HepG2 (cell line): ENCODE results near the gene FOXRED2. TPM values are rescaled to one million over a fixed set of nuclear protein-coding genes. Genes with fewer than 3 reads are reported as not detected.

Source experiments
- ATAC-seq: fragments of 200-7000 bp; cut with Tn5 transposase; 3 replicates; pipeline ENCODE4 v1.9.1; 2020; ENCODE audit warnings: mild to moderate bottlenecking, moderate library complexity
- BruUV-seq: library from RNA; stranded (reverse); fragments of 400-500 nt; replicated peaks from 2 replicates; lab custom pipeline; 2021; lab: Mats Ljungman, UMichigan
- CTCF ChIA-PET: fragments of 300-600 bp; formaldehyde crosslinking; extraction: SDS; loops from one replicate; lab custom pipeline; 2021; ENCODE audit warnings: low total read pairs, inconsistent platforms, low intra/inter-chr PET ratio; lab: Yijun Ruan, JAX
- POLR2A ChIA-PET: fragments of 350-600 bp; sonication (Branson Sonifier 250); formaldehyde crosslinking; loops from one replicate; lab custom pipeline; 2020; ENCODE audit warnings: antibody characterized with exemption, inconsistent platforms; lab: Yijun Ruan, JAX
- DNase-seq: peaks from one replicate; pipeline ENCODE4 v3.0.0-alpha.2; 2015; ENCODE audit warnings: low spot score
- FAIRE-seq: peaks from 3 replicates; lab custom pipeline; 2011; peaks lifted over from hg19 to GRCh38; lab: Jason Lieb, UNC
- H2AFZ ChIP-seq: one replicate; pipeline ENCODE4 v1.6.1; 2011; ENCODE audit warnings: low read length, inconsistent platforms
- H3K27ac ChIP-seq: fragments of 300-600 bp; 3 replicates; pipeline ENCODE4 v1.8.0; 2011; ENCODE audit warnings: mixed run types, mild to moderate bottlenecking, mixed read lengths, low read length, inconsistent platforms; ENCODE audit not compliant: insufficient read depth; ENCODE audit errors: extremely low read length
- H3K27me3 ChIP-seq, 2 experiments: fragments of 200-600 bp in 1 of 2; 2 replicates in 1 of 2; 3 replicates in 1 of 2; pipeline versions ENCODE4 v1.6.0 to v1.8.0; 2011; ENCODE audit warnings: low read length in 2 of 2, mild to moderate bottlenecking in 2 of 2, moderate library complexity in 2 of 2, inconsistent platforms in 1 of 2; ENCODE audit not compliant: insufficient read depth in 2 of 2, control insufficient read depth in 1 of 2
- H3K36me3 ChIP-seq, 2 experiments: fragments of 200-600 bp in 1 of 2; replicated peaks in 1 of 2; 2 replicates in 1 of 2; 3 replicates in 1 of 2; pipeline versions ENCODE4 v1.5.1 to v1.8.0; 2011; ENCODE audit warnings: low read length in 2 of 2, inconsistent platforms in 1 of 2; ENCODE audit not compliant: insufficient read depth in 2 of 2, control insufficient read depth in 1 of 2
- H3K4me1 ChIP-seq: 2 replicates; pipeline ENCODE4 v1.5.1; 2012; ENCODE audit warnings: low read length, inconsistent platforms; ENCODE audit not compliant: insufficient read depth
- H3K4me2 ChIP-seq: 2 replicates; pipeline ENCODE4 v1.6.0; 2011; ENCODE audit warnings: low read depth, low read length, inconsistent platforms
- H3K4me3 ChIP-seq, 3 experiments: fragments of 200-600 bp in 1 of 3; sonication (generic), shearing (Covaris generic) in 1 of 3; replicated peaks in 1 of 3; 2 replicates each; pipeline ENCODE4 v1.5.1; 2011 to 2016; ENCODE audit warnings: low read length in 3 of 3, inconsistent platforms in 2 of 3, low read depth in 2 of 3, mild to moderate bottlenecking in 2 of 3, control low read depth in 1 of 3, mixed read lengths in 1 of 3; ENCODE audit not compliant: insufficient read depth in 1 of 3
- H3K79me2 ChIP-seq: one replicate; pipeline ENCODE4 v1.6.1; 2011; ENCODE audit warnings: low read length, inconsistent platforms; ENCODE audit not compliant: insufficient read depth
- H3K9ac ChIP-seq: 2 replicates; pipeline ENCODE4 v1.6.0; 2011; ENCODE audit warnings: mild to moderate bottlenecking, low read depth, low read length, inconsistent platforms; ENCODE audit not compliant: insufficient read depth
- H3K9me3 ChIP-seq: 2 replicates; pipeline ENCODE4 v1.5.1; 2012; ENCODE audit warnings: mild to moderate bottlenecking, low read length
- H4K20me1 ChIP-seq: 2 replicates; pipeline ENCODE4 v1.6.0; 2011; ENCODE audit warnings: inconsistent platforms, mild to moderate bottlenecking, low read length, moderate library complexity; ENCODE audit not compliant: insufficient read depth
- EP300 ChIP-seq, 3 experiments: sonication (generic) in 1 of 3; formaldehyde crosslinking in 1 of 3; IDR thresholded peaks; 2 replicates each; pipeline versions ENCODE4 v1.5.1 to v1.6.1; 2011 to 2020; ENCODE audit warnings: low read depth in 2 of 3, low read length in 2 of 3, borderline replicate concordance in 1 of 3, improper control_type of control experiment in 1 of 3, mild to moderate bottlenecking in 1 of 3, missing genetic modification reagents in 1 of 3, moderate library complexity in 1 of 3
- GATAD2A ChIP-seq: IDR thresholded peaks from 2 replicates; pipeline ENCODE4 v1.6.1; 2016
- NRL ChIP-seq: sonication (generic); formaldehyde crosslinking; IDR thresholded peaks from 2 replicates; pipeline ENCODE4 v1.5.0; 2020; ENCODE audit warnings: missing genetic modification reagents, mild to moderate bottlenecking, moderate library complexity, borderline replicate concordance
- PHB2 ChIP-seq: fragments of 450-650 bp; IDR thresholded peaks from 2 replicates; pipeline ENCODE4 v1.6.1; 2018; ENCODE audit not compliant: partially characterized antibody
- POLR2AphosphoS2 ChIP-seq: IDR thresholded peaks from 2 replicates; pipeline ENCODE4 v1.6.1; 2011; ENCODE audit warnings: low read depth, low read length, improper control_type of control experiment
- POLR2AphosphoS5 ChIP-seq: IDR thresholded peaks from 2 replicates; pipeline ENCODE4 v1.6.1; 2012; ENCODE audit warnings: low read depth, low read length
- SALL1 ChIP-seq: sonication (generic); formaldehyde crosslinking; IDR thresholded peaks from 2 replicates; pipeline ENCODE4 v1.8.0; 2022; ENCODE audit warnings: mild to moderate bottlenecking, missing genetic modification reagents
- THYN1 ChIP-seq: sonication (generic); formaldehyde crosslinking; IDR thresholded peaks from 2 replicates; pipeline ENCODE4 v1.8.1; 2023; ENCODE audit warnings: low read depth, mild to moderate bottlenecking, moderate library complexity, missing genetic modification reagents, borderline replicate concordance
- ZBTB21 ChIP-seq: sonication (generic); formaldehyde crosslinking; IDR thresholded peaks from 2 replicates; pipeline ENCODE4 v1.4.0; 2020; ENCODE audit warnings: missing genetic modification reagents
- ZNF24 ChIP-seq: fragments of 450-650 bp; IDR thresholded peaks from 2 replicates; pipeline ENCODE4 v1.6.1; 2017; ENCODE audit warnings: antibody characterized with exemption, mild to moderate bottlenecking
- ZNF263 ChIP-seq: sonication (generic); formaldehyde crosslinking; IDR thresholded peaks from 2 replicates; pipeline ENCODE4 v1.4.0; 2020; ENCODE audit warnings: missing genetic modification reagents
- ZNF3 ChIP-seq: IDR thresholded peaks from 2 replicates; pipeline ENCODE4 v1.7.0; 2017; ENCODE audit warnings: inconsistent platforms
- ZNF44 ChIP-seq: sonication (generic); formaldehyde crosslinking; IDR thresholded peaks from 2 replicates; pipeline ENCODE4 v1.5.1; 2020; ENCODE audit warnings: mild to moderate bottlenecking, missing genetic modification reagents
- ZNF672 ChIP-seq: sonication (generic); formaldehyde crosslinking; IDR thresholded peaks from 2 replicates; pipeline ENCODE4 v1.8.1; 2022; ENCODE audit warnings: missing genetic modification reagents
- ZNF781 ChIP-seq: sonication (generic); formaldehyde crosslinking; IDR thresholded peaks from 2 replicates; pipeline ENCODE4 v1.5.1; 2020; ENCODE audit warnings: borderline replicate concordance, mild to moderate bottlenecking, missing genetic modification reagents; ENCODE audit errors: not compliant biosample characterization
- ZNF792 ChIP-seq: IDR thresholded peaks from 2 replicates; pipeline ENCODE4 v1.6.1; 2016
- WGBS: methylation state at CpG from one replicate; pipeline ENCODE4 v1.1.6; 2017; ENCODE audit warnings: low lambda C conversion rate; 5-methylcytosine and 5-hydroxymethylcytosine counted together
- in situ Hi-C: cut with HindIII; loops from 2 replicates; pipeline ENCODE4 v1.10.0; 2017; ENCODE audit warnings: low pct_unique_long_range_greater_than_20kb; ENCODE audit not compliant: extremely low pct_ligation_motif_present
- intact Hi-C: fragments of 100-400 bp; cut with micrococcal nuclease; formaldehyde crosslinking; loops from one replicate; pipeline ENCODE4 v1.10.0; 2022; ENCODE audit not compliant: unreplicated experiment
- polyA plus RNA-seq, 8 experiments: library from polyadenylated mRNA; depleted of rRNA in 3 of 8; stranded (reverse) in 7 of 8; unstranded in 1 of 8; fragments of >200 nt; fragmentation: Illumina TruSeq in 4 of 8; extraction: Trizol in 4 of 8; gene quantifications; 2 replicates each; pipeline versions ENCODE4 v1.2.1 to v1.2.3, GENCODE V29; 2011 to 2016; ENCODE audit warnings: low read depth in 4 of 8, missing spikeins in 1 of 8, mixed read lengths in 1 of 8; ENCODE audit not compliant: insufficient read depth in 1 of 8
- total RNA-seq, 5 experiments: library from RNA; depleted of rRNA; stranded (reverse); fragments of >200 nt; fragmentation: Illumina TruSeq; extraction: Trizol; gene quantifications; 2 replicates each; pipeline ENCODE4 v1.2.3, GENCODE V29; 2016; ENCODE audit warnings: low read depth in 1 of 5
- TF ChIP-seq, protein P1 (sequence below): sonication (generic); formaldehyde crosslinking; IDR thresholded peaks from 2 replicates; pipeline ENCODE4 v1.9.0; 2022; ENCODE audit warnings: low read depth, missing genetic modification reagents
- TF ChIP-seq, protein P2 (sequence below): IDR thresholded peaks from 2 replicates; pipeline ENCODE4 v1.6.1; 2016; ENCODE audit warnings: missing compliant biosample characterization, missing genetic modification reagents, borderline replicate concordance
- TF ChIP-seq, protein P3 (sequence below): sonication (generic); formaldehyde crosslinking; IDR thresholded peaks from 2 replicates; pipeline ENCODE4 v1.5.0; 2020; ENCODE audit warnings: missing genetic modification reagents

FOXRED2 gene
- total and polyA plus RNA-seq, 2 of the 13 experiments (the other 11 are each of a cell fraction or from before 2014, with no cell fraction given): 9.3 to 28.1 TPM

DNA sequence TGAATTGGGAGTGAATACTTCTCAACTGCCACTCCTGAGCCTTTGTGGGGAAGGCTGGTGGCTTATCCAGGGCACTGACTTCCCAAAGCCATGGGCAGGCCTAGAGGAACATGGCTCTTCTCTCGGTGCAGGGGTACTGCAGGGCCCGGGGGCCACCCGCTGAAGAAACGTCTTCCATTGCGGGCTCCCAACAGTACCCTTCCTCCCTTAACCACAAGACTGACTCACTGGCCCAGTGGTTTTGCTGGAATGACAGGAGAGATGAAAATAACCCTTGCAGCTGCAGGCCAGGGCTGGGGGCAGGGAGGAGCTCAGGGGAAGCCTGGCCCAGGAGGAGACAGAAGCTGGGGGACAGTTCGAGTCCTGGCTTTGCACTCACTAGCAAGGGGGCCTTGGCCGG is 38.9 kb downstream of the FOXRED2 start (continued):
- TF ChIP-seq, protein P1, sequence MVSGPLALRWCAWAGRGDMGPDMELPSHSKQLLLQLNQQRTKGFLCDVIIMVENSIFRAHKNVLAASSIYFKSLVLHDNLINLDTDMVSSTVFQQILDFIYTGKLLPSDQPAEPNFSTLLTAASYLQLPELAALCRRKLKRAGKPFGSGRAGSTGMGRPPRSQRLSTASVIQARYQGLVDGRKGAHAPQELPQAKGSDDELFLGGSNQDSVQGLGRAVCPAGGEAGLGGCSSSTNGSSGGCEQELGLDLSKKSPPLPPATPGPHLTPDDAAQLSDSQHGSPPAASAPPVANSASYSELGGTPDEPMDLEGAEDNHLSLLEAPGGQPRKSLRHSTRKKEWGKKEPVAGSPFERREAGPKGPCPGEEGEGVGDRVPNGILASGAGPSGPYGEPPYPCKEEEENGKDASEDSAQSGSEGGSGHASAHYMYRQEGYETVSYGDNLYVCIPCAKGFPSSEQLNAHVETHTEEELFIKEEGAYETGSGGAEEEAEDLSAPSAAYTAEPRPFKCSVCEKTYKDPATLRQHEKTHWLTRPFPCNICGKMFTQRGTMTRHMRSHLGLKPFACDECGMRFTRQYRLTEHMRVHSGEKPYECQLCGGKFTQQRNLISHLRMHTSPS (CRISPR knock-in tag): no peak
- TF ChIP-seq ZNF792: no peak
- TF ChIP-seq ZNF781: no peak

DNA sequence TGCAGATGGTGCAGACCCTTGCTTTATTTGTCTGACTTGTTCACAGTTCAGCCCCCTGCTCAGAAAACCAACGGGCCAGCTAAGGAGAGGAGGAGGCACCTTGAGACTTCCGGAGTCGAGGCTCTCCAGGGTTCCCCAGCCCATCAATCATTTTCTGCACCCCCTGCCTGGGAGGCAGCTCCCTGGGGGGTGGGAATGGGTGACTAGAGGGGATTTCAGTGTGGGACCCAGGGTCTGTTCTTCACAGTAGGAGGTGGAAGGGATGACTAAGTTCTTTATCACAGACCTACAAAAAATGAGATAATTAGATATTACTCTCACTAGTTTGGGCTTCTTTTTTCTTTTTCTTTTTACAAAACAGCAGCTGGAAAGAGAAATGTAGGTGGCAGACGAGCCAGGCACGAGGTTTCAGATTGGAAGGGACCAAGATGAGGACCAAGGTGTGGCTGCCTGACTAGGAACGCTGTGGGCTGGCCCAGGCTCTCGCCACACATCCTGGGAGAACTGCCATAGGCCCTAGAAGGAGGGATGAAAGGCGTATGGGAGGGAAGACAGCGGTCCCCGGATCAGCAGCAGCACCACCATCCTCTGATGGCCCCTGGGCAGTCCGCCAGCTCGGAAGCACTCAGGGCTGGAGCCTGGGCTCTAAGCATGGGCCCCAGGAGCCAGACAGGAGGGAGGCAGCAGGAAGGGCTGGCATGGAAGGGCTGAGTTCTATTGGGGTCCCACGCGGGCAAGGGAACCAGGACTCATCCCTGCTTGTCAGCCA is 39.6 kb downstream of the FOXRED2 start:
- H3K9ac ChIP-seq: no peak overlapping the region
- H3K27me3 ChIP-seq: no peaks in the 10 kb centered on the region
- H3K4me3 ChIP-seq: no peak overlapping the region
- intact Hi-C loops (no loop called here), in situ Hi-C loops (loop anchor here (5.0 kb wide), 1 partner anchor 165 kb away; no protein-coding TSS in a partner anchor)
- no peaks in the 10 kb centered on the region for H4K20me1 ChIP-seq
- no peak overlapping the region for H2AFZ ChIP-seq
- POLR2A ChIA-PET: interaction anchor here (1.1 kb wide), 1 partner anchor 15 kb away, joined by 4 read pairs; the partner anchor contains the start of gene TXN2
- H3K36me3 ChIP-seq: peaks cover 4 to 24% of the 10 kb centered on the region in 2 experiments; a peak in 4 of 5 replicates
- CTCF ChIA-PET: no interaction called here
- no peak overlapping the region for H3K27ac ChIP-seq
- ATAC-seq (no peak), FAIRE-seq (no peak), DNase-seq (no peak)
- BruUV-seq: TSS peak; percentile 36
- 100% methylated on average over 11 of the region's 14 CpGs for WGBS
- peaks cover 14% of the 10 kb centered on the region for H3K4me1 ChIP-seq
- H3K4me2 ChIP-seq: no peak overlapping the region
- H3K79me2 ChIP-seq: no peaks in the 10 kb centered on the region
- H3K9me3 ChIP-seq: no peaks in the 10 kb centered on the region
- TF ChIP-seq POLR2AphosphoS2: no peak
- TF ChIP-seq, protein P2, sequence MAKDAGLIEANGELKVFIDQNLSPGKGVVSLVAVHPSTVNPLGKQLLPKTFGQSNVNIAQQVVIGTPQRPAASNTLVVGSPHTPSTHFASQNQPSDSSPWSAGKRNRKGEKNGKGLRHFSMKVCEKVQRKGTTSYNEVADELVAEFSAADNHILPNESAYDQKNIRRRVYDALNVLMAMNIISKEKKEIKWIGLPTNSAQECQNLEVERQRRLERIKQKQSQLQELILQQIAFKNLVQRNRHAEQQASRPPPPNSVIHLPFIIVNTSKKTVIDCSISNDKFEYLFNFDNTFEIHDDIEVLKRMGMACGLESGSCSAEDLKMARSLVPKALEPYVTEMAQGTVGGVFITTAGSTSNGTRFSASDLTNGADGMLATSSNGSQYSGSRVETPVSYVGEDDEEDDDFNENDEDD (CRISPR knock-in tag): no peak
- TF ChIP-seq POLR2AphosphoS5: no peak
- no peak for TF ChIP-seq ZNF263 (CRISPR knock-in tag)
- TF ChIP-seq EP300 (IDR thresholded peaks at IDR 0.05; ENCODE audit: low read depth in 2 of 2, low read length in 2 of 2): no peak
- TF ChIP-seq EP300 (CRISPR knock-in tag; IDR thresholded peaks at IDR 0.05; ENCODE audit: borderline replicate concordance): no peak
- TF ChIP-seq THYN1: no peak
- no peak for TF ChIP-seq PHB2
- TF ChIP-seq NRL (CRISPR knock-in tag): no peak
- no peak for TF ChIP-seq SALL1 (CRISPR knock-in tag)
- TF ChIP-seq GATAD2A: no peak
- TF ChIP-seq ZNF24: no peak
- TF ChIP-seq ZBTB21 (CRISPR knock-in tag): no peak
- no peak for TF ChIP-seq ZNF672 (CRISPR knock-in tag)
- TF ChIP-seq ZNF44 (CRISPR knock-in tag): no peak
- TF ChIP-seq ZNF3: no peak
- TF ChIP-seq, protein P3, sequence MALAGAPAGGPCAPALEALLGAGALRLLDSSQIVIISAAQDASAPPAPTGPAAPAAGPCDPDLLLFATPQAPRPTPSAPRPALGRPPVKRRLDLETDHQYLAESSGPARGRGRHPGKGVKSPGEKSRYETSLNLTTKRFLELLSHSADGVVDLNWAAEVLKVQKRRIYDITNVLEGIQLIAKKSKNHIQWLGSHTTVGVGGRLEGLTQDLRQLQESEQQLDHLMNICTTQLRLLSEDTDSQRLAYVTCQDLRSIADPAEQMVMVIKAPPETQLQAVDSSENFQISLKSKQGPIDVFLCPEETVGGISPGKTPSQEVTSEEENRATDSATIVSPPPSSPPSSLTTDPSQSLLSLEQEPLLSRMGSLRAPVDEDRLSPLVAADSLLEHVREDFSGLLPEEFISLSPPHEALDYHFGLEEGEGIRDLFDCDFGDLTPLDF (CRISPR knock-in tag): no peak
